Adrenal gland (tissue), 5 donors: Measurements from ENCODE around the gene LSAMP.

Experiments used
- POLR2A ChIP-seq, 2 donors: fragments of 450-650 bp; IDR thresholded peaks; one replicate each; pipeline ENCODE4 v1.6.1; 2017; ENCODE audit warnings: antibody characterized with exemption in 2 of 2, mild to moderate bottlenecking in 2 of 2, moderate library complexity in 1 of 2
- TF ChIP-seq, protein P1 (sequence below), 6 experiments: fragments of 450-650 bp in 4 of 6; fragments of 200-600 bp in 2 of 6; sonication (generic) in 1 of 6; IDR thresholded peaks; 1 replicate in 5 of 6; 2 replicates in 1 of 6; pipeline versions ENCODE4 v1.5.1 to v1.8.0; 2016 to 2021; ENCODE audit warnings: antibody characterized with exemption in 6 of 6, mild to moderate bottlenecking in 2 of 6, moderate library complexity in 1 of 6
- donor health status: DM: no; HTN: no; CAD: no.

DNA sequence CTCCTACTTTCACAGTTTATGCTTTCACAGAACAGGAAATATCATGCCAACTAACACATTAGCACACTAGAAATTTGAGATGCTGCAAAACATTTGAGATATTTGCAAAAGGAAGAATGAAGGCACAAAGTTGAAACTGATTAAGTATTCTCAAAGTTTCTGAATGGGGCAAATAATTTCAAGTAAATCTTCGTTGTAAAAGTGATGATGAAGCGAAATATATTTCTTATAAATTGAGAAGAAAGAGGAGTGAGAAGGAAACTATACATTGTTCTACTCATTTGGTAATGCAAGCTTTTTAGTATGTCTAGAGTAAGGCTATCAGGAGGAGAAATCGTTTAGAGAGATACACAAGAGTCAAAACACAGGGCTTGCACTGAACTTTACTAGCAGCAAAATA is 24.3 kb upstream of the LSAMP start:
- no peak for TF ChIP-seq POLR2A (IDR thresholded peaks at IDR 0.05)
- TF ChIP-seq, protein P1, sequence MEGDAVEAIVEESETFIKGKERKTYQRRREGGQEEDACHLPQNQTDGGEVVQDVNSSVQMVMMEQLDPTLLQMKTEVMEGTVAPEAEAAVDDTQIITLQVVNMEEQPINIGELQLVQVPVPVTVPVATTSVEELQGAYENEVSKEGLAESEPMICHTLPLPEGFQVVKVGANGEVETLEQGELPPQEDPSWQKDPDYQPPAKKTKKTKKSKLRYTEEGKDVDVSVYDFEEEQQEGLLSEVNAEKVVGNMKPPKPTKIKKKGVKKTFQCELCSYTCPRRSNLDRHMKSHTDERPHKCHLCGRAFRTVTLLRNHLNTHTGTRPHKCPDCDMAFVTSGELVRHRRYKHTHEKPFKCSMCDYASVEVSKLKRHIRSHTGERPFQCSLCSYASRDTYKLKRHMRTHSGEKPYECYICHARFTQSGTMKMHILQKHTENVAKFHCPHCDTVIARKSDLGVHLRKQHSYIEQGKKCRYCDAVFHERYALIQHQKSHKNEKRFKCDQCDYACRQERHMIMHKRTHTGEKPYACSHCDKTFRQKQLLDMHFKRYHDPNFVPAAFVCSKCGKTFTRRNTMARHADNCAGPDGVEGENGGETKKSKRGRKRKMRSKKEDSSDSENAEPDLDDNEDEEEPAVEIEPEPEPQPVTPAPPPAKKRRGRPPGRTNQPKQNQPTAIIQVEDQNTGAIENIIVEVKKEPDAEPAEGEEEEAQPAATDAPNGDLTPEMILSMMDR (IDR thresholded peaks at IDR 0.05): no peak
